Heart left ventricle (tissue), 16 donors: ENCODE results near the gene ST8SIA6. TPM values are rescaled to one million over a fixed set of nuclear protein-coding genes. Genes with fewer than 3 reads are reported as not detected.

Source experiments
- ATAC-seq, 4 donors: fragments of 200-7000 bp; cut with Tn5 transposase; one replicate each; pipeline ENCODE4 v1.9.1; 2020 to 2022; ENCODE audit warnings: moderate library complexity in 4 of 4, mild to moderate bottlenecking in 3 of 4, moderate number of reproducible peaks in 1 of 4
- DNase-seq, 5 donors: peaks; one replicate each; pipeline ENCODE4 v3.0.0-alpha.2; 2020
- H3K27ac ChIP-seq, 12 donors: fragments of 200-600 bp; sonication (generic) in 4 of 12; one replicate each; pipeline versions ENCODE4 v1.5.0 to v1.8.0; 2016 to 2022; ENCODE audit warnings: mild to moderate bottlenecking in 2 of 12
- H3K27me3 ChIP-seq, 9 donors: fragments of 200-600 bp; sonication (generic) in 2 of 9; one replicate each; pipeline versions ENCODE4 v1.5.1 to v1.8.0; 2016 to 2022; ENCODE audit warnings: mild to moderate bottlenecking in 3 of 9
- H3K36me3 ChIP-seq, 9 donors: fragments of 200-600 bp; sonication (generic) in 2 of 9; one replicate each; pipeline versions ENCODE4 v1.5.0 to v1.8.0; 2018 to 2022; ENCODE audit warnings: mild to moderate bottlenecking in 2 of 9
- H3K4me1 ChIP-seq, 12 donors: fragments of 200-600 bp; sonication (generic) in 4 of 12; one replicate each; pipeline versions ENCODE4 v1.5.0 to v1.8.0; 2016 to 2022; ENCODE audit warnings: mild to moderate bottlenecking in 3 of 12
- H3K4me3 ChIP-seq, 12 donors: fragments of 200-600 bp; sonication (generic) in 4 of 12; one replicate each; pipeline versions ENCODE4 v1.5.0 to v1.8.0; 2017 to 2022; ENCODE audit warnings: mild to moderate bottlenecking in 9 of 12, moderate library complexity in 4 of 12
- H3K9me3 ChIP-seq, 12 donors: fragments of 200-600 bp; sonication (generic) in 4 of 12; one replicate each; pipeline versions ENCODE4 v1.5.0 to v1.8.0; 2016 to 2022; ENCODE audit warnings: mild to moderate bottlenecking in 1 of 12
- CTCF ChIP-seq, 12 donors: fragments of 200-600 bp; sonication (generic) in 4 of 12; IDR thresholded peaks; one replicate each; pipeline versions ENCODE4 v1.5.0 to v1.8.0; 2018 to 2022; ENCODE audit warnings: antibody characterized with exemption in 12 of 12, mild to moderate bottlenecking in 5 of 12
- POLR2A ChIP-seq, 2 donors: fragments of 450-650 bp; IDR thresholded peaks; one replicate each; pipeline ENCODE4 v1.6.1; 2017; ENCODE audit warnings: antibody characterized with exemption in 2 of 2, mild to moderate bottlenecking in 2 of 2, moderate library complexity in 2 of 2
- WGBS, 4 donors: extraction: QIAGEN DNeasy Blood & Tissue Kit in 2 of 4; methylation state at CpG; one replicate each; pipeline versions ENCODE4 v1.1.5 to v1.1.7; 2013 to 2018; 5-methylcytosine and 5-hydroxymethylcytosine counted together
- intact Hi-C, 10 donors: fragments of 100-400 bp; cut with DNase I; formaldehyde crosslinking; loops; one replicate each; pipeline versions ENCODE4 v1.11.1 to v1.14.2; 2022
- polyA plus RNA-seq, 2 donors: library from polyadenylated mRNA; stranded (reverse); fragments of 200-250 nt; gene quantifications; one replicate each; pipeline ENCODE4 v1.2.3, GENCODE V29; 2013
- total RNA-seq, 9 donors: library from RNA; depleted of rRNA in 2 of 9; stranded (reverse); fragments of >200 nt in 2 of 9; fragmentation: NEBNext Ultra II Directional in 3 of 9; extraction: Animal tissue kit (Norgen Biotek cat#: 25700) in 3 of 9; gene quantifications; one replicate each; pipeline versions ENCODE4 v1.1.0 to v1.2.4, GENCODE V29; 2016 to 2023
- donor health status: ischemic (EF 13 %, LVEDD 7.1; RV severe dilation, severe dysfunction).
- donor health status: healthy with polysubstance abuse.
- donor health status: DM: no; HTN: yes; CAD: no.
- donor health status: DM: no; HTN: no; CAD: no.
- donor health status: ischemic (EF 25% LVEDD 6.9; RV normal size, moderate dysfunction).
- donor health status: ischemic (EF 25% LVEDD 5.7; RV mildly dilated, moderate dysfunction).
- donor health status: healthy.
- donor health status: DM: yes; HTN: yes; CAD: no.
- donor health status: ischemic (EF 35%, LVEDD 5.7; RV mildly dilated, moderate dysfunction).
- donor health status: nonischemic (EF 11% LVEDD 7.7; RV severe dilation, severe dysfunction).
- donor health status: DM: yes; HTN: yes; CAD: no.
- donor health status: PGD.
- donor health status: ischemic (EF 29% LVEDD 5.4; RV normal size, mild dysfunction).
- donor health status: nonischemic (EF 23%, LVEDD 6.1; RV moderate dilation, normal function).

Gene ST8SIA6
- total and polyA plus RNA-seq, 11 donors = 0.80 to 10.1 (median 5.0) TPM

GRCh38 chr10:17380016-17380415 is 74.4 kb downstream of the ST8SIA6 start:
- Histone ChIP-seq H3K4me3 (no peak overlapping the region), H3K36me3 (no peaks in the 10 kb centered on the region), H3K4me1 (peaks cover 0 to 35% (median 2%) of the 10 kb centered on the region in 12 donors), H3K9me3 (no peaks in the 10 kb centered on the region), H3K27ac (no peak overlapping the region), H3K27me3 (no peaks in the 10 kb centered on the region)
- 41 to 65% (median 53%) methylated on average over 1 of the region's 1 CpG for WGBS, 4 donors
- DNase-seq (no peak), ATAC-seq (no peak)
- intact Hi-C loops = no loop called here
- no peak for TF ChIP-seq POLR2A (IDR thresholded peaks at IDR 0.05)
- TF ChIP-seq CTCF (IDR thresholded peaks at IDR 0.05) = no peak

- WGBS, 4 donors = 53 to 66% (median 54%) methylated on average over 6 of the region's 6 CpGs
- ATAC-seq (no peak), DNase-seq (no peak)
- H3K4me3 ChIP-seq = no peak overlapping the region
- no peaks in the 10 kb centered on the region for H3K27me3 ChIP-seq
- peaks cover 0 to 30% (median 0%) of the 10 kb centered on the region in 12 donors for H3K4me1 ChIP-seq
- no peak overlapping the region for H3K27ac ChIP-seq
- no peaks in the 10 kb centered on the region for H3K9me3 ChIP-seq
- TF ChIP-seq POLR2A (IDR thresholded peaks at IDR 0.05) (no peak), CTCF (IDR thresholded peaks at IDR 0.05) (no peak)
- no peaks in the 10 kb centered on the region for H3K36me3 ChIP-seq
- intact Hi-C loops = no loop called here
Observed at GRCh38 chr10:17379151-17379690, 75.2 kb downstream of the ST8SIA6 start.

- Histone ChIP-seq H3K4me3 (no peak overlapping the region), H3K9me3 (no peaks in the 10 kb centered on the region), H3K27me3 (no peaks in the 10 kb centered on the region), H3K36me3 (no peaks in the 10 kb centered on the region), H3K27ac (no peak overlapping the region), H3K4me1 (peaks cover 0 to 2% (median 0%) of the 10 kb centered on the region in 12 donors)
- intact Hi-C loops = no loop called here
- ATAC-seq = no peak
- DNase-seq = no peak
- WGBS, 4 donors = 76 to 87% (median 85%) methylated on average over 10 of the region's 10 CpGs
- TF ChIP-seq CTCF (IDR thresholded peaks at IDR 0.05) (peak in 4 of 12 donors; percentile 19 to 35 (median 25)), POLR2A (IDR thresholded peaks at IDR 0.05) (no peak)
Observed at GRCh38 chr10:17375936-17376584, 78.3 kb downstream of the ST8SIA6 start.

- Histone ChIP-seq H3K36me3 (no peaks in the 10 kb centered on the region), H3K4me1 (no peaks in the 10 kb centered on the region), H3K9me3 (peaks cover 0 to 11% (median 0%) of the 10 kb centered on the region in 12 donors), H3K27me3 (no peaks in the 10 kb centered on the region), H3K4me3 (no peak overlapping the region), H3K27ac (no peak overlapping the region)
- WGBS, 4 donors = 92 to 95% (median 95%) methylated on average over 4 of the region's 4 CpGs
- DNase-seq = no peak
- intact Hi-C loops = no loop called here
- ATAC-seq = no peak
- TF ChIP-seq CTCF (IDR thresholded peaks at IDR 0.05) (no peak), POLR2A (IDR thresholded peaks at IDR 0.05) (no peak)
Observed at GRCh38 chr10:17368708-17369272, 85.6 kb downstream of the ST8SIA6 start.
